Measurements from ENCODE around the gene SLC40A1.

The SLC40A1 gene

DNA sequence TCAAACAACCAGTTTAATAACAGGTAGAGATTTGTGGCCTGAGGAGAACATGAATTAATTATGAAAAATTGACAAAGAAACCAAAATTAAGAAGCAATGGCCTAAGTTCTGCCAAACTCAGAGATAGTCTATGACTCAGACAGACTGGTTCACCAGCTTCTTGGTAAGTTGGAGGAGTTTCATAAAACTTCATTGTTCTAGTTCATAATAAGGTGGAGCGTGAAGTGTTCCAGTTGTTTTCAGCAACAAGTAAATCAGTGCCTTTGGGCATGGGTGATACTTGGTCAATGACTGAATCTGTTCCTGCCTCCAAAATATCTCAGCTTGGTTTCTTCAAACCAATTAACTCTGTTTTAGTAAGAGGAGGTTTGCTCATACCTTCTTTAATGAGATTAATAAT, 40.0 kb downstream of the SLC40A1 start:
- DNase-seq (ENCODE audit: low read depth): no peak

DNA sequence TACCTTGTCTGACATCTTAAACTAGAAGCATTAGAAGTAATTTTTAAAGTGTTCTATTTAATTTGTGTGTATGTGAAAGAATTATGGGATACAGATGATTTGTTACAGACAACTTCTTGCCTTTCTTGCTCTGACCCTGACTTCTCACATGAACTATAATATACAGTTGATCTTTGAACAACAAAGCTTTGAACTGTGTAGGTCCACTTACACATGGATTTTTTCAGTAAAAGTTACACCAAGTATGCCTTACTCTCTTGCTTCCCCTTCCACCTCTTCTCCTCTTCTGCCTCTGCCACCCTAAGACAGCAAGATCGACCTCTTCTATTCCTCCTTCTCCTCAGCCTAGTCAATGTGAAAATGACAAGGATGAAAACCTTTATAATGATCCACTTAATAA, 42.2 kb downstream of the SLC40A1 start:
- no peak for DNase-seq (ENCODE audit: low read depth)

DNA sequence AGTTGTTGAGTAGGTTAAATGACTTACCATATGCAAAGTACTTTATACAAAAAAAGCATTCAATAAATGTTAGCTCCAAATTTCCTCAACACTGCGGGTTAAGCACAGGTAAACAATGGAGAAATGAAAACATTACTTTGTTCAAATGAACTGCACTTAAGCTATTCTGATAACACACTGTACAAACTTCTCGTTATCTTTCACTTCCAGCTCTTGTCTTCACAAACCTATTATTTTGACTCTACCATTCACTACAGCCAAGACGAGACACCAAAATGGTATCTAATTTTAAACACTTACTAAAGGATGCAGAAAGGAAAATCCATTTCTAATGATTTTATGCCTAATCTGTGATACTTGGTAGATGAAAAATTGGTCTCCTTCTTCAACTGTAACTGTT, 43.8 kb downstream of the SLC40A1 start:
- no peak for DNase-seq (ENCODE audit: low read depth)

DNA sequence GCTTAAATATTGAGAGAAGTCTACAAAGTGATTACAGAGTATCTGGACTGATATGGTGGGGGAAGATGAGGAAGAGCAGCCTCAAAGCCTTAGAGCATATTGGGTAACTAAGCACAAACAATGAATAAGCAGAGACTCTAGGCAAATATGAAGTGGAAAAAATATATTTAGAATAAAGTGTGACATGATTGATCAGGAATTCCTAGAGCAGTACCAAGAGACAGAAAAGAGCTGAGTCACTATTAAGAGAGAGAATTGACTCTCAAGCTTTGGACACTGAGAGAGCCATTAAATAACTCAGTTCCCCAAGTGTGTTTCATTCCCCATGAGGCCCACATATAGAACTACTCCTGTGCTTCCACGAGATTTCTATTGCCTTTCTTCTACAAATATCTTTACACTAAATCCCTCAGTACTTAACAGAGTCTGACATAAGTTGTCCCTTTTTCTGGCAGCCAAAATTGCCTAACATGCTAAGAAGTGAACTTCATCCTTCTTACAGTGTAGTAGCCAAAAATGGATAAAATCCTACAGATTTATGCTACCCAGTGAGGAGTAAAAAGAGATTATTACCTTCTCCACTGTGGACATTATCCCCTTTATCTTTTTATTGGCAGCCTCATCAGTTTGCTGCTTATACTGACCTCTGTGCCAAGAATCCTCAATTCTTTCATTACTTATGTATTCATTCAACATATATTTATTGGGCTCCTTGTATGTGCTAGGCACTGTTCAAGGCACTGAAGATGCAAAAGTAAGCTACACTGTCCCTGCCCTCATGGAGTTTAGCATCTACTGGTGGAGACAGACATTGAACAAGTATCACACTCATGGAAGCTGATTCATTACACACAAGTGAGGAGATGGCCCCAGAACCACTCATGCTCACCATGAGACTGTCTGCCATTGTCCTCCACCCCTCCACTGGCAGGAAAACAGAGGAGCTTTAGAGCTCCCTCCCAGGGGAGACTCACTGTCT, 45.4 kb downstream of the SLC40A1 start:
- no peak for DNase-seq (ENCODE audit: low read depth)

DNA sequence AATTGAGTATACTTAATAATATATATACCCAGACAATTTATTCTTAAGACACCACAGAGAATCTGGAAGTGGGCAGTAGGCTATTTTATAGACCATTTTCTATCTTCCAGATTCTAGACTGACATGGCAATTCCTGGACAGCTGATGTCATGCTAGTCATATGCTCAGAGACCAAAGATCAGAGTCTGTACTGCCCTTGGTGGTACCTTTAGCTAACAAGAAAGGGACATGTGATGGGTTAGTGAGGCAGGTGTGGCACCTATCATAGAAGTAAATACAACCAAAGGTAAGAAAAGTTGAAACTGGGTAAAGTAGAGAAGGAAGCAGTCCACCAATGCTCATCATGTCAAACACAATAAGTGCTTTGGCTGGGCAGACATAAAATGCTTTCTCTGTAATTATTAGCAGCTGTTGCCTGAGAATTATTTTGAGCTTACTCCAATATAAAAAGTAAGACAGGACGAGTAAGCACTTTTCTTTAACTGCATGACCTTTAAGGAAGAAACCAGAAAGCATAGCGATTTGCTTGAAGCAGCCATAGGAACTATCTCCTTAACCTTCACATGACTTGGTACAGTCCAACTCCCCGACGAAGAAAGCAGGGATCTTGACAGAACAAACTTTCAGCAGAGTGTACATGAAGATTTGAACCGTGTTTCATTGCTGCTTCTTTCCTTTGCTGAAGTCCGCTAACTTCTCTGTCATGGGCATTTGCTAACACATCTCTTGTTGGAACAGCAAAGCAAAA, 47.1 kb downstream of the SLC40A1 start:
- DNase-seq (ENCODE audit: low read depth): no peak

DNA sequence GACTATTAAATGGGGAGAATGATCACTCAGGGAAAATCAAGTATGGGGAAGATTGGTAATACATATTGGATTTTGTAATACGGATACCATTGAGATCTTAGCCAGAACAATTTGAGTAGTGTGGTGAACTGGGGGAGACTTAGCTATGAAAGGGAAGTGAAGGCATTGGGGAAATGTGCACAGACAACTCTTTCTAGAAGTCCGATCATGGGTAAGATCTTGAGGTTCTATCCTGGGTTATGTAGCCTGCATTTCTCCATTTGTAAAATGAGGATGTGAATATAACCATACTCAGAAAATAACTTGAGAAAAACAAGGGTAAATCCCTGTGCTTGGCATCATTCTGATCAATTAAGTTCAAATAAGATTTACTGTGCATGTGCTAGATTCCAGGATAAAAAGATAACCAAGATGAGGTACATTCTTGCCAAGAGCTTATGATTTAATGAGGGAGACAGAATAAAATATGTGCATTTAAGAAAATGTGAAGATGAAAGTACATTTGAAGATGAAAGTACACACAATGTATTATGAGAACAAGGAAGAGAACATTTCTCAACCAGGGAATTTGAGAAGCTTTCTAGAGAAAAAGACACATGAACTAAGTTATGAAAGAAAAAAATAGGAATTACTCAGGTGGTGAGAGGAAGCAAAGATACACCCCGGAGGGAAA, 49.5 kb downstream of the SLC40A1 start:
- DNase-seq (ENCODE audit: low read depth): no peak

DNA sequence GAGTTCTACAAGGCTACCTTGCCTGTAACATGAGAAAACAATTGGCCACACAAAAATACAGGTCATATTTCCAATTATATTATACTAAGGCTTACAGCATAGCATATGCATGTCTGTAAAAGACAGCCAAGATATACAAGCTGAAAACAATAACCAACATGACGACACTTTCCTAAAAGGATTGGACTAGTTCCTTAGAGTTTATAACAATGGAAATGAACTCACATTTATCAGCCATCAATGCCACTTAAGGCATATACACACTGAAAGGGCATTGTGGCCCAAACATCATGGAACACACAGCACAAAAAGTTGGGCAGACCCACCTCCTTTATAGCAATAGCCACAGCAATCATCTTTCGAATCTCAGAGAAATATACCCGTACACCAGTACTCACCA, 52.0 kb downstream of the SLC40A1 start:
- no peak for DNase-seq (ENCODE audit: low read depth)

DNA sequence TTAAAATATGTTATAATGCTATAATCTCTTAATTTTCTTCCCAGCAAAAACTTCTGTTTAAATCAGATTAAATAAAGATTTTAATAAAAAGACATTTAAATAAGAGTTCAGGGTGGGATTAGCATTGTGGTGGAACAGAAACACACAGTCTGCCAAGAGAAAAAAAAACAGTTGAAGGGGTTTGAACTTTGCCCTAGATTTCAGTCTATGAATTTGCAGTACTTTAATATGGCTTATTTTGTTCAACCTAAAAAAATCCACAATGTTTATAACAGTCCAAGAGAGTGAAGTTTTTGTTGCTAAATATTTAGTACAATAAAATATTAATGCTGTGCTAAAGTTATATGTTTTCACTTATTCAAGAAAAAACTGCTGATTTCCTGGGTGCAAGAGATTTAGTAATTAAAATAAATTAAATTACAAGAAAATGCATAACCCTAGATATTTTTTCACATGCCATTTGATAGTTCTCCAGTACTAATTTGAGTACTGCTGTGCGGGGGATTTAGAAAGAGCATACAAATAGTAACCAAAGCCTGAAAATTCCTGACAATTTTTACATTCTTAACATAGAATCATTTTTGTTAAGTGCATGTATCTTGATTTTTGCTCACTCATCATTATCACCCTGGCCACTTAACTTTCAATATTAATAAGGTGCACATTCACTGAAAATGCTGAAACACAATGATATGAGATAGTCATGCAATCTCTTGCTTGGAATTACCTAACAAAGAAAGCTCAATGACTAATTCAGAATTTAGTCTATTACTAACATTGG, 52.6 kb downstream of the SLC40A1 start:
- no peak for DNase-seq (ENCODE audit: low read depth)

DNA sequence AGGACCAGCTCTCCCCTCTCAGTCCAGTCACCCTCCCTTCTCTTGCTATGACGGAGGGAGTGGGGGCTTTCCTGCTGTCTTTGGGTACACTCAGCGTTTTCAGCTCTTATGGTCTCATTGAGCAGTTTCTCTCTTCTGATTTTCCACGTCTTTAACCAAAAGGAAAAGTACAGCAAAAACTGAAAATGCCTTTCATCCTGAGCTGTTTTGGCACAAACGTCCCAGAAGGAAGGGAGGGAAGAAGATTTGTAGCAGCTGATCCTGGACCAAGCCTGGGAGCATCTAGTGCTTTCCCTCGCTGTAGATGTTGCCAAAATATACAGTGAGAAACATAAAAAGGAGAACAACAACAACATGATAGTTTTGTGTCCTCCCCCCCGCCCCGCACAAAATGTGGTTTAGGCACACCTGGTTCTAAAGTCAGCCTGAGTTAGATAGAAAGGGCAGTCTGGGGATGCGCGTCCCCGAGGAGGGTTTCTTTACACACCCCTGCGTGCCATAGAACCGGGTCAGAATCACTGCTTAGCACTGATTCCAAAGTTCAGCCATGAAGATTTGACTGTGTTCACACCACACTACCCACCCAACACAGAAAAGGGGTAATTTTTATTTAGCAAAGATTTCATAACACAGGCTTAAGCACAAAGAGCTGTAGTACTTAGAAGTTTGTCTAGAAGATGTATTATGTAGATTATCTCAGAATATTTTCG, 53.4 kb downstream of the SLC40A1 start:
- DNase-seq (ENCODE audit: low read depth): no peak

DNA sequence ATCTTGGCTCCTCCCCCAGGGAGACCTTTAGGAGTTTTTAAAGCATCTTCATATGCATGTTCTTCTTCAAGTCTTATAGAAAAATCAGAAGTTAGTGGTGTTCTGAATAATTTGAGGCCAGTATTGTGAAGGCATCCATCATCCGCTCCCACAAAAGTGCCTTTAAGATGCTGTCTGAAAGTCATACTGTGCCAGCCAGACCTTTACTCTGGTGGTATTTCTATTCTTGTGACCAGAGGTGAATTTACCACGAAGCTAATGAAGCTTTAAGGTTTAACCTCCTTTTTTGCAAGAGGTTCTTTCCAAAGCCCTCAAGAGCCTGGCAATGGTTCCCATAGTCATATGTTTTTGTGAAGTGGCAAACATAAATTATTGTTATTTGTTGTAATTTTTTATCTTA, 54.3 kb downstream of the SLC40A1 start:
- no peak for DNase-seq (ENCODE audit: low read depth)

DNA sequence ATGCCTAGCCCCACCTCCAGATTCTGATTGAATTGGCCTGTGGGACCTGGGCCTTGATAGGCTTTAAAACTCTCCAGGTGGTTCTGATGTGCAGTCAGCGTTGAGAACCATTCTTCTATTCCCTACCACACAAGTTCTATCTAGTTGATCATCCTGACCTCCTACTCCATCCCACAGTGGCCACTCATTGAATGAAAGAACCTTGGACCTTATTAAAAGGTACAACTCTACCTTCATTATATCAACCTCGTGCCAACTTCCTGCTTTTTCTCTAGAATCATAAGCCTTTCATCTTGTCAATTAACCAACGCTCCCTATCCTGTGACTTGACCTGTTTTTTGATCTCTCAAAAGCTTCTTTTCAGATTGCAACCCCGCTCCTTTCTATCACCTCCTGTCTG, 55.8 kb downstream of the SLC40A1 start:
- no peak for DNase-seq (ENCODE audit: low read depth)

DNA sequence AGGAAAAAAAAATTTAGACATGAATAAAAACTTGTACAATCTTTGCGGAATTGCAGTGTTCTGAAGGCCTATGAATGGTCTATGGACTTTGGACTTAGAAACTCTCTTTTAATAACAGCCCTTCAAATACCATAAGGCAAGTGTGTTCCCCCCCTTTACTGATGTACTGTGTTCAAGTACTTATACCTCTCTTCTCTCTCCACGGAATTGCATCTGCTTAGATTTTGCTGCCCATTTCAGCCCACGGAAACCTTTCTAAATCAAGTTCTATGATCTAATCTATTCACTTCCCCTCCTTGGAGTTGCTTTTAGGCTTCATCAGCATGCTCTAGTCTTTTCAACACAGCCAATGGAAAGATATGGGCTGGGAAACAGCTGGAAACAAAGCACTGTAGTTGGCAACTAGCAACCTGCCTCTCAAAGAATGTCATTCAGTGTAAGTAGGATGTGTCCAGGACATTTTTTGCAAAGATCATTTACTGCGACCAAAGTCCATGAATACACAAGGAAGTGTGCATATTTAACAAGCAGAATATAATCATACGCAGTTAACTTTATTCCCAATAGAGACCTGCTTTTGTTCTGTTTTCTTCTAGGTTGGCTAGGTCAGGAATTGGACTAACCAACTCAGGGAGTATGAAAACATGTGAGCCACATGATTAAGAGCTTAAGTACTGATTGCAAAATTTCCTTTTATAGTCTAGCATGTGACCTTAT, 58.0 kb downstream of the SLC40A1 start:
- no peak for DNase-seq (ENCODE audit: low read depth)

DNA sequence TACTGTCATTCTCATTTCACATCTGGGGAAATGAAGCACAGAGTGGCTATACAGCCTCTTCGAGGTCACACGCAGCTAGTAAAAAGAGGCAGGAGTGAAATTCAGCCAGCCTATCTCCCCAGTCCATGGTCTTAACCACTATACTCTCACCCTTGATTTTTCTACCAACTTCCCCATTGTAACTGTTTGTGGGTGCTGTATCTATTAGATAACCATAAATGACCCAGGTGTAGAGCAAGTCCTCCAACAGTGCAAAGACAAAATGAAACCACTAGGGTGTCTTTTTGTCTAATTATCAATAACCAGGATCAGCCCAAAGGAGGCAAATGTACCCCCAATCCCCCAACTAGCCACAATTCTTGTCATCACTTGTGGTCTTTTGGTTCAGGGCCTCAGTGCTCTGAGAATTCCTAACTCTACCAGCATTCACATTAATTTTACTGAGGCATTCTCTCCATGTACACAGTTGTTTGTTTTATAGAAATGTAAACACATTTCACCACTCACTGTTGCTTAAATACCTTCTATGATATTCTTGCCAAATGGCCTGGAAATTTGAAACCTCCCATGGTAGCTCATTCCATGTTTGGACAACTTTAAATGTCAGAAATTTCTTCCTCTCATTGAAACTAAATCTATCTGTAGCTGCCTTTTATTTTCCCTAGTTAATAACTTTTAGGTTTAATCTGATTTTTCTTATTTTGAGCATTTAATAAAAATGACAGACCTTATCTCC, 58.7 kb downstream of the SLC40A1 start:
- no peak for DNase-seq (ENCODE audit: low read depth)

DNA sequence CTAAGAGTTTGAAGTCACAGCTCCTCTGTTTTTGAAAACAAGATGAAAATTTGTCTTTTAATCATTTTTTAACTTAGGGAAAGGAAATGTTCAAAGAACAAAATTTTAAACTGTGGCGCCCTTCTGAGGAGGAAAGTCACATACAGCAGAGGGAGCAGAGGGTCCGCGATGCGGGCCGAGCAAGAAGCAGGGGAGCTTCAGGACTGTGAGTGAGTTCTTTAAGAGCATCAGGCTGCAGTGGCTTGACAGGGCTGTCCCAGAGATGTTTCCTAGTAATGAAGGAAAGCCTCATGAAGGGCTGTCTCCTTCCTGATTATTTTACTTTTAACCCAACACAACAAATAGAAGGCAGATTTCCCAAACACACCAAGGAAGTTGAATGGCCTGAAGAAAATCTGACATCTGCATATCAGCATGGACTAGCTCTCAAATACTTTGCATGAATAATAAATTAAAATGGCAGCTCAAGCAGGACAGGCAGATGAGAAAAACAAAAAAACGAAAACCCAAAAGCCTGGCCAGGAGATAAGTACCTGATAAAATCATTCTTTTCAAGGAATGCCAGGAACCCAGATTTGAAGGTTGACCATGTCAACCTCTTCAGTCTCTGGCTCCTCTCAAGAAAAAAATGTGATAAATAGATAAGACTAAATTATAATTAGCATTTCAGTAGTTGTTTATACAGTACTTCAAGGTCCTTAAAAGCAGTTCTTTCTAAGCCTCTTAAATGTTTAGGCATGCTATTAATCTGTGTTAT, 60.8 kb downstream of the SLC40A1 start:
- no peak for DNase-seq (ENCODE audit: low read depth)

DNA sequence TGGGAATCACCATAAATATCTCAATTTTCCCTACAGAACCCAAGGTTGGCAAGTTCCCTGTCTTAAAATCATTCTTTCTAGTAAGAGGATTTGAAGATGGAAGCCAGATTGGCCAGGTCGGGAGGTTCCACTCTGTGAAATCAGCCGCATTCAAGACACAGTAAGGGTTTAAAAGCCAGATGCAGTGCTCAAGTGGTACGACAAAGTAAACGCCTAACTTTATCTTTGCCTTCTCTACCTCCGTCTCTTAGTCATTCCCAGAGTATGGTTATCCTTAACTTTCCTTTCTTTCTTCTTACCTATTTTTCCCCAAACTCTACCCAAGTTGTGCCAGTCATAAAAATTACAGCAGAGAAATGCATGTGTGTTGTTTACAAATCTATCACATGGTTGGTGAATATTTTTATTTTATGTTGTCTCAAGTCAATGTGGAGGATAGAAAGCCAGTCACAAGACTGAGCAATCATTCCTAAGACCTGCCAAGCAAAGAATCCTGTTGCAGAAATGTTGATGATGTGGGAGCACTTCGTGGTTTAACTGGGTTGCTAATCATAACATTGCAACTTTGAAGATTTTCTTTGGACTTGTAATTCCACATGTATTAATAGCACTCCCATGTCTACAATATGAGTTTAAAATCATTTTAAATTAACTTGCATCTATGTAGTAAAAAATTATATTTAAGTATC, 62.6 kb downstream of the SLC40A1 start:
- DNase-seq (ENCODE audit: low read depth): no peak

DNA sequence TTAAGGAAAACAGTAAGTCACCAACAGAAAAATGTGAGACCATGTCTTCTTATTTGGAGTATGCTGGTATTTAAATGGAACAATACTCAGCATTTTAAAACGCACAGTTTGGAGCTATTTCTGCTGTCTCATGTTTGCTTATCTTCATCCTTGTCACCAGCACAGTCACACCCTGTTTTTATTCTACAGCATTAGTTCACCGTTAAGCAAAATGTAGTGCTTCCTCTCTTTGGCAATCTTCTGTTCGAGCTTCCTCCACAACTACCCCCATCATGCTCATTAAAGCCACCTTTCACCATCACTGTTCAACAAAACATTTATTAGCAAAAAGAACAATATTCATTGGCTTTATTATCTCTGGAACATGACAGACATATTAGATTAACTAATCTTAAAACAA, 64.0 kb downstream of the SLC40A1 start:
- DNase-seq (ENCODE audit: low read depth): no peak

DNA sequence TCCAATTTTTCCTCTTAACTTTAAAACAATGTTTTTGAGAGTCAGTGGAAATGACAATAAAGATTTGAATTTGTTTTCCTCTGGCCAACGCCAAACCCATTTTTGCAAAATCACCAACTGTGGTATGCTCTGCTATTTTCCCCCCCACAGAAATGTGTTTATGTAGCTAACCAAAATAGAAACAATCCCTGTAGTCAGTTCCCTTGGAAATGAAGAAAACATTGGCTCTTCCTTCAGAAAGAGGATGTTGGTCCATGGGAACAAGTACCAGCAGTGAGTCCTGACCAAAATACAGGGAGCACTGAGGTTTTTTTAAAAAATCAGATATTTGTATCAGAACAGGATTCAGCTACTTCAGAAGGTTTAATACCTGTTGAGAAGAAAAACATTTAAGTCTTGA, 65.3 kb downstream of the SLC40A1 start:
- DNase-seq (ENCODE audit: low read depth): no peak

DNA sequence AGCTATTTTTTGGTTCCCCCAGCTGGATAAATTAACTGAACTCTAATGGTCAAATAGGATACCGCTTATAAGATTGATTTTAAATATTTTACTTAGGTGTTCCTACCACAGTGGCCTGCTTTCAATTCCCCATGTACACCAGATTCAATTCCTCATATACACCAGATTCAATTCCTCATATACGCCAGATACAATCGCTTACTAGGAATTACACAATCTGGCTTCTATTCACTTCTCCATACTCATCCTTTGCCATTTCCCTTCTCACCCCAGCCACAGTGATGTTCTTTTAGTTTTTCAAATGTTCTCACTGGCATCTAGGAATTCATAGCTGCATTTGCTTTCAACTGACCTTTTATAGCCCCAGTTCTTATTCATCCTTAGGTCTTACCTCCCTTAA, 66.5 kb downstream of the SLC40A1 start:
- no peak for DNase-seq (ENCODE audit: low read depth)

DNA sequence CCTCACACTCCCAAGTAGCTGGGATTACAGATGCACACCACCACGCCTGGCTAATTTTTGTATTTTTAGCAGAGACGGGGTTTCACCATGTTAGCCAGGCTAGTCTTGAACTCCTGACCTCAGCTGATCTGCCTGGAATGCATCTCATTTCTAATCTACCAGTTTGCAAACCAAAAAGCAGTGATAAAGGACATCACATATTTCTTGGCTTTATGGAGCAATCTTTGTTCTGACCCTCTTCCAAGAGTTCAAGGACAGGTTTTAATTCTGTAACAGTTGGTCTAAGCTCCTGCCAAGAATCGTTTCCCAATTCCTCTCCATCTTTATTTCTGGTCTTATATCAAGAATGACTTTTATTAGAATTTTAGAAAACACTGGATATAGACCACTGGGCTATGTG, 67.7 kb downstream of the SLC40A1 start:
- DNase-seq (ENCODE audit: low read depth): no peak
